ENCODE data around the gene TOB1.
"Not testable (repeated sequence)": the region's sequence is repeated elsewhere in the genome, so short reads cannot be mapped to it uniquely, and the experiment has no call there.

Gene TOB1

DNA sequence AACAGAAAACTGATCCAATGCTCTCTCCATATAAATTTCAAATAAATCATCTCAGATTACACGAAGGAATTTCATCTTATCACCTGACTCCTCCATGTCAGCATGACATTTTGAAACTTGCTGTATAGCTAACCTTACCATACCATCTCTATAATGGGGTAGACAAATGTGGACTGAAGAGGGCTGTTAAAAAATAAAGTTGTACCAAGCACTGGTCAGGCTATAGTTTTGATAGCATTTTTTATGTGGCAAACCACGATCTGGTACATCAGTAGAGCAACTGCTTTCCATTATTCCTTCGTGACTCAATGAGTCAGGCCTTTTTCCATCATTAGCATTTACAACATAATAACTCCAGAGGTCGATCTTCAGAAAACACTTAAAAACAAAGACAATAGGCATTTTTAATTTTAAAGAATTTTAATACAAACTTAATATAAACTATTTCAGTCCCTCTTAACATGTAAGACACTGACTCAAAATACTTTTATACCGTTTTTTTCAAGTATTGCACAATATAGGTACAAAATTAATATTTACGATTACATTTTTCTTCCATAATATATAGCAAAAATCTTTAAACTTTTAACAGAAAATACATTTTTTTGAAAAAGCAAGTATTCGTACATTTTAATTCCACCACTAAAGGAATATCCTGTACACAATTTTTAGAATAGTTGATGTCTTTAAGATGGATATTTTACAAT, 4.2 kb downstream of the TOB1 start:
- Histone ChIP-seq H3K4me3 (no peak overlapping the region), H3K27ac (no peak overlapping the region), H3K9me3 (ENCODE audit: low read depth, low read length) (no peaks in the 10 kb centered on the region), H3K9ac (ENCODE audit: insufficient read length) (no peak overlapping the region), H3K36me3 (ENCODE audit: insufficient read depth, low read length) (peaks cover 6% of the 10 kb centered on the region)
- TF ChIP-seq FOXP2 (optimal IDR thresholded peaks at IDR 0.05; ENCODE audit: control extremely low read depth, extremely low read length, insufficient read depth) = no peak
- no peak for DNase-seq (ENCODE audit: low read depth, low spot score)

DNA sequence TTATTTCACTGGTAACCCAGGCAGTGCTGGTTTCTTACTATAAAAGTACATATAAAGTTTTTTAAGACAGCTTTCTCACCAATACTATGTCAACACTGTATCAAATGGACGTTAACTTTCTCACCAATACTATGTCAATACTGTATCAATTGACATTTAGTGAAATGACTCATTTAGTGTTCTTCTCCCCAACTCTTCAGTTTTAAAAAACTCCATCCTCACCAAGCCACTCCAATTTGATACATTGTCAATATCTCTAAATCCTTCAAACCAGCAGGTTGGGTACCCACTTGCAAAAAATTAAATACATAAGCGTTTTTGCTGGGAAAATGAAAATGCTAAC, 4.8 kb downstream of the TOB1 start:
- no peak for DNase-seq (ENCODE audit: low read depth, low spot score)
- H3K27ac ChIP-seq = no peak overlapping the region
- no peak overlapping the region for H3K9ac ChIP-seq (ENCODE audit: insufficient read length)
- H3K9me3 ChIP-seq (ENCODE audit: low read depth, low read length) = no peaks in the 10 kb centered on the region
- H3K4me3 ChIP-seq = no peak overlapping the region
- no peak for TF ChIP-seq FOXP2 (optimal IDR thresholded peaks at IDR 0.05; ENCODE audit: control extremely low read depth, extremely low read length, insufficient read depth)
- TF ChIP-seq POLR2AphosphoS5 (IDR thresholded peaks at IDR 0.05; ENCODE audit: borderline replicate concordance, low read depth, low read length) = no peak
- no peak for TF ChIP-seq EZH2 (IDR thresholded peaks at IDR 0.05)
- peaks cover 6% of the 10 kb centered on the region for H3K36me3 ChIP-seq (ENCODE audit: insufficient read depth, low read length)

DNA sequence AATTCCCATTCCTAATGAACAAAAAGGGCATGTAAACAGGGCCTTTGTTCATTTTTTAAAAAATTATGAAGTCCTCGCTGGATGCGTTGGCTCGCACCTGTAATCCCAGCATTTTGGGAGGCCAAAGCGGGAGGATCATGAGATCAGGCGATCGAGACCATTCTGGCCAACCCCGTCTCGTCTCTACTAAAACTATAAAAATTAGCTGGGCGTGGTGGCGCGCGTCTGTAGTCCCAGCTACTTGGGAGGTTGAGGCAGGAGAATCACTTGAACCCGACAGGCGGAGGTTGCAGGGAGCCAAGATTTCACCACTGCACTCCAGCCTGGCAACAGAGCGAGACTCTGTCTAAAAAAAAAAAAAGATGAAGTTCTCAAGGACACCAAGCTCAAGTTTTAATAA, 6.4 kb downstream of the TOB1 start:
- H3K27ac ChIP-seq = not testable (repeated sequence)

DNA sequence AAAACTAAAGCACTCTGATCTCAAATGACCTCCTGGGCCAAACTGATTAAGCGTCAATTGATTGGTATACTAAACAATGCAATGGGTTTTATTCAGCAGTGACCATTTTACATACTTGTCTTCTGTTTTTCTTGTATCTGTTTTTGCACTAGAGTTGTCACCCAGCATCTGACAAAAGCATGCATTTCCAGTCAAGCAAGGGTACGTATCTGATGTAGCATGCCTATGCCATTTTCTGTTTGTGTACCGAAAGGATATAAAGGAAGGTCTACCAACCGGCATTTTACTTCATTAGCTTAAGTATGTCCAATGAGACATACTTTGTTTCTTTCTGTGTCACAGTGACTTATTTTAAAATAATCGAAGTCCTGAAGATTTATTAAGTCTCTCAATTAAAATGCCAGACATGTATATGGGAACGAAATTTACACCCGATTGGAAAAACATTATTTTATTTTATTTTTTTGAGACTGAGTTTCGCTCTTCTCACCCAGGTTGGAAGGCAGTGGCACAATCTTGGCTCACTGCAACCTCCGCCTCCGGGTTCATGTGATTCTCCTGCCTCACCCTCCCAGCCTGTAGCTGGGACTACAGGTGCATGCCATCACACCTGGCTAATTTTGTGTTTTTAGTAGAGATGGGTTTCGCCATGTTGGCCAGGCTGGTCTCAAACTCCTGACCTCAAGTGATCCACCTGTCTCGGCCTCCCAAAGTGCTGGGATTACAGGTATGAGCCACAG, 7.5 kb downstream of the TOB1 start:
- no peaks in the 10 kb centered on the region for H3K9me3 ChIP-seq (ENCODE audit: low read depth, low read length)
- H3K4me3 ChIP-seq = no peak overlapping the region
- no peak for DNase-seq (ENCODE audit: low read depth, low spot score)
- no peak overlapping the region for H3K9ac ChIP-seq (ENCODE audit: insufficient read length)
- TF ChIP-seq POLR2AphosphoS5 (IDR thresholded peaks at IDR 0.05; ENCODE audit: borderline replicate concordance, low read depth, low read length) (no peak), EZH2 (IDR thresholded peaks at IDR 0.05) (no peak), FOXP2 (optimal IDR thresholded peaks at IDR 0.05; ENCODE audit: control extremely low read depth, extremely low read length, insufficient read depth) (no peak)
- no peak overlapping the region for H3K27ac ChIP-seq
- peaks cover 6% of the 10 kb centered on the region for H3K36me3 ChIP-seq (ENCODE audit: insufficient read depth, low read length)

More for the DNA sequence above, 6.4 kb downstream of the TOB1 start:
- H3K4me3 ChIP-seq; H3K9me3 ChIP-seq (ENCODE audit: low read depth, low read length); H3K9ac ChIP-seq (ENCODE audit: insufficient read length); H3K36me3 ChIP-seq (ENCODE audit: insufficient read depth, low read length); DNase-seq (ENCODE audit: low read depth, low spot score): not testable (repeated sequence)

DNA sequence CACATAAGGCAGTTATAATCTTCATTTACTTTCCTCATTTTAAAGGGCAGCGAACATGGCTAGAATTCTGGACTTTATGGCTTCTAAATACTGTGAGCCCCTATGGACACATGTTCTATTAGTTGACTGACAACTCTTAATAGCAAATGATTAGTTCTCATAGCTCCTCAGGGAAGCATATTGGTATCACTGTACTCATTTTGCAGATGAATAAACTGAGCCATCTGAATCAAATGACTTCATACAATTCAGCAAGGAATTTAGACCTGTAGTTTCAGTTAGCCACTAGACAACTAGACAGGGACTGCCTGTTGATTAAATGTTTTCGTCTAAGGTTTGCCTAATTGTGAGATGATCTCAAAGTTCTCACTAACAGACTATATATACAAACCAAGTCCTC, 9.7 kb downstream of the TOB1 start:
- no peak for DNase-seq (ENCODE audit: low read depth, low spot score)
- Histone ChIP-seq H3K9ac (ENCODE audit: insufficient read length) (no peak overlapping the region), H3K27ac (no peak overlapping the region), H3K9me3 (ENCODE audit: low read depth, low read length) (no peaks in the 10 kb centered on the region), H3K36me3 (ENCODE audit: insufficient read depth, low read length) (no peaks in the 10 kb centered on the region), H3K4me3 (no peak overlapping the region)
- TF ChIP-seq EZH2 (IDR thresholded peaks at IDR 0.05) (no peak), FOXP2 (optimal IDR thresholded peaks at IDR 0.05; ENCODE audit: control extremely low read depth, extremely low read length, insufficient read depth) (no peak), POLR2AphosphoS5 (IDR thresholded peaks at IDR 0.05; ENCODE audit: borderline replicate concordance, low read depth, low read length) (no peak)

DNA sequence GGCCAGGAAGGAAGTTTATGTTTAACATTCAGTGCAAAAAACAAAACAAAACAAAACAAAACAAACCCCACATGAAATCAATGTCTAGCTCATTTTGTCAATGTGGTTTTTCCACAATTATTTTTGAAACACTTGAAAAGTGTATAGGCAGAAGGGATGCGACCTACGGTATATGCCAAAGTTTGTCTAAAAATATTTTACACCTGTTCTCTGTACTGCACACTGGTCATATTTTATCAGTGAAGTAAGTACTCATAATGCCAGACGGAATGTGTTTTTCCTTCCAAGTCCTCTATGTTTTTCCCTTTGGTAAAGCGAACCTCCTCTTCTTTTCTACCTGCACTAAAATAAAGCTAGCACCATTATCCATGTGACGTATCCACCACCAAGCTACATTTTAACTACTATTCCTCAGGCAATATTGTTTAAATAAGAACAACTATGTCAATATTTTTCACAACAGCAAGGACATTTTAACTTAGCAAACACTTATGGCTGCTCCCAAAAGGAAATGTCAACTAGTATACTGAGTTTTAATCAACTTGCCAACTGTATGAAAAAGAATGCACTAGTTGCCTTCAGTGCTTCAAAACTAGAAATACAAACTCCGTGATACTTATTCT, 10.3 kb downstream of the TOB1 start:
- no peaks in the 10 kb centered on the region for H3K36me3 ChIP-seq (ENCODE audit: insufficient read depth, low read length)
- TF ChIP-seq FOXP2 (optimal IDR thresholded peaks at IDR 0.05; ENCODE audit: control extremely low read depth, extremely low read length, insufficient read depth) (no peak), POLR2AphosphoS5 (IDR thresholded peaks at IDR 0.05; ENCODE audit: borderline replicate concordance, low read depth, low read length) (no peak), EZH2 (IDR thresholded peaks at IDR 0.05) (no peak)
- H3K4me3 ChIP-seq = no peak overlapping the region
- no peak overlapping the region for H3K9ac ChIP-seq (ENCODE audit: insufficient read length)
- no peak for DNase-seq (ENCODE audit: low read depth, low spot score)
- no peaks in the 10 kb centered on the region for H3K9me3 ChIP-seq (ENCODE audit: low read depth, low read length)
- no peak overlapping the region for H3K27ac ChIP-seq

DNA sequence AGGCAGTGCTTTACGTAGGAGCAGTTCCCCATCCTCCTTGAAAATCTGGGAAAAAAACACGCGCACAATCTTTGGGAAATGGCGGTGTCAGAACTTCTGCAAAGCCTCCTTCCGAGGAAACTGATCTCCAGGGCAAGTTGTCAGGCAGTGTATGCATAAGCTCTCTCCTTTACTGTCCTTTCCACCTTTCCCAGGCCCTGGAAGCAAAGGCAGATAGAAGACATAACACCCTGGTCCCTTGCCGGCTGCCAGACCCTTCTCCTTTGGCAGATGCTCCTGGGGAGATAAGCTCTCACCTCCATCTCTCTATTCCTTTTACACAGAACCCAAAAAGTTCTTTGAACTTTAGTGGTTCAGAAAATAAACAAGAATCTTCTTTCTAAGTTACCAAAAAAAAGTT, 12.4 kb downstream of the TOB1 start:
- no peak for DNase-seq (ENCODE audit: low read depth, low spot score)
- Histone ChIP-seq H3K9me3 (ENCODE audit: low read depth, low read length) (no peaks in the 10 kb centered on the region), H3K9ac (ENCODE audit: insufficient read length) (no peak overlapping the region), H3K4me3 (no peak overlapping the region), H3K27ac (no peak overlapping the region), H3K36me3 (ENCODE audit: insufficient read depth, low read length) (no peaks in the 10 kb centered on the region)
- TF ChIP-seq FOXP2 (optimal IDR thresholded peaks at IDR 0.05; ENCODE audit: control extremely low read depth, extremely low read length, insufficient read depth) (no peak), EZH2 (IDR thresholded peaks at IDR 0.05) (no peak), POLR2AphosphoS5 (IDR thresholded peaks at IDR 0.05; ENCODE audit: borderline replicate concordance, low read depth, low read length) (no peak)

DNA sequence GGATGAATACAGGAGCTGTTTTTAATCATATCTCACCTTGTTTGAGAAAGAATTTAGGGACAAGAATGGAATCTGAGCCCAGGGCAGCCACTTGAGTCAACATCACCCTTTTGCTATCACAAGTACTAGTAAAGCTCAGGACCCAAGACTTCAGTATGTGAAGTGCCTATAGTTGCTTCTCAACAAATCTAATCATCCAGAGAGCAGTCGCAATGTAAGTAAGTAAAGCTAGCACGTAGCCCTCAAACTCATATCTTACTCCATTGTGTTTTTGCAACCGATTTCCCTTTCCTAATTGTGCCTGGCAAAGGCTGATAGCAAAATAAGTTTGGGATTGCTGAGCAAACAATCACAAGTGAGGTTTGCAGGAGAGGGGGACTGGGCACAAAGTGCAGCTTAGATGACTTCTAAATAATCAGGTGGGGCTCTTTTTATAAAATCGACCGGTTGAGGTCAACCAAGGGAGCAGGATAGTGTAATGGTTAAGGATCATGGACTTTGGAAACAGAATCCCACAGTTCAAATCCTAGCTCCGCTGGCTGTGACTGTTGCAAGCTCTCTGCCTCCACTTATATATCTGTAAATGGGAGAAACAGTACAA, 13.0 kb downstream of the TOB1 start:
- no peak overlapping the region for H3K4me3 ChIP-seq
- TF ChIP-seq POLR2AphosphoS5 (IDR thresholded peaks at IDR 0.05; ENCODE audit: borderline replicate concordance, low read depth, low read length) = no peak
- no peak for TF ChIP-seq EZH2 (IDR thresholded peaks at IDR 0.05)
- TF ChIP-seq FOXP2 (optimal IDR thresholded peaks at IDR 0.05; ENCODE audit: control extremely low read depth, extremely low read length, insufficient read depth) = no peak
- H3K9me3 ChIP-seq (ENCODE audit: low read depth, low read length) = no peaks in the 10 kb centered on the region
- no peaks in the 10 kb centered on the region for H3K36me3 ChIP-seq (ENCODE audit: insufficient read depth, low read length)
- no peak overlapping the region for H3K9ac ChIP-seq (ENCODE audit: insufficient read length)
- no peak overlapping the region for H3K27ac ChIP-seq
- DNase-seq (ENCODE audit: low read depth, low spot score) = no peak

Data from SK-N-MC (cell line).